PFSK-1 (cell line): Measurements from ENCODE around the gene GALNT15.

ENCODE experiments used
- FOXP2 ChIP-seq: optimal IDR thresholded peaks from 2 replicates; pipeline ENCODE3; 2011; ENCODE audit warnings: borderline replicate concordance, control low read depth, inconsistent platforms; ENCODE audit not compliant: insufficient read depth; ENCODE audit errors: extremely low read length, extremely low read depth
- POLR2AphosphoS5 ChIP-seq: IDR thresholded peaks from 2 replicates; pipeline ENCODE4 v1.6.1; 2012; ENCODE audit warnings: low read depth, mild to moderate bottlenecking, control low read depth, low read length, moderate library complexity
- REST ChIP-seq, 2 experiments: IDR thresholded peaks; 2 replicates each; pipeline versions ENCODE4 v1.6.1 to v1.8.0; 2011 to 2012; ENCODE audit warnings: low read depth in 2 of 2, low read length in 2 of 2, control low read depth in 1 of 2, inconsistent platforms in 1 of 2, mild to moderate bottlenecking in 1 of 2, moderate library complexity in 1 of 2; ENCODE audit not compliant: insufficient read depth in 1 of 2
- SIN3A ChIP-seq: IDR thresholded peaks from 2 replicates; pipeline ENCODE4 v1.6.1; 2012; ENCODE audit warnings: mild to moderate bottlenecking, low read length, moderate library complexity, borderline replicate concordance; ENCODE audit not compliant: insufficient read depth

GRCh38 chr3:16191591-16191990 is 17.1 kb downstream of the GALNT15 start:
- TF ChIP-seq POLR2AphosphoS5 (no peak), REST (IDR thresholded peaks at IDR 0.05; ENCODE audit: insufficient read depth in 1 of 2, low read depth in 2 of 2, low read length in 2 of 2) (no peak), SIN3A (no peak), FOXP2 (no peak)
